Measurements from ENCODE around the gene SYS1.
"Not testable (repeated sequence)": the region's sequence is repeated elsewhere in the genome, so short reads cannot be mapped to it uniquely, and the experiment has no call there.

SYS1 gene

DNA sequence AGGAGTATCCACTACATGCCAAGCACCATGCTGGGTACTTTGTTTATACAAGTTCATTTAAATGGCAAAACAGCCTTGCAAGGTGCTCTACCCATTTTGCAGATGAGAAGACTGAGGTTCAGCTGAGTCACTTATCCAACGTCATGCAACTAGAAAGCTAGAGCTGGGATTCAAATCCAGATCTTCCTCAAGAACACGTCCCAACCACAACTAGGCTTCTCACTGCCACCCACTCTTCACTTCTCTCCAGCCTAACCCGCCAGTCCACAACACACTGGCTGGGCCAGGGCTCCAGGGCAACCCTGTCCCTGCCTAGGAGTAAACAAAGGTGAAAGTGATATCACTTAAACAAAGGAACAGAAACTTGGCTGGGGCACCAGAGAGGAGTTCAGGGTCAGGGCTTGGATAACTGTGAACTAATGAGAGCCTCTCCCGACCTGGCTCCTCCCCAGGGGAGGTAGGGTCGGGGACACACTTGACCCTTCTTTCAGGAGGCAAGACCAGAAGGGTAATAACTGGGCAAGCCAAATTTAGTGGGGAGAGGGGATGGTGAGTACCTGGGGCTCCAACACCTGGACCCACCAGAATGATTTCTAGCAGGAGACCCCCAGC is 22.6 kb upstream of the SYS1 start:
- no peak for DNase-seq

DNA sequence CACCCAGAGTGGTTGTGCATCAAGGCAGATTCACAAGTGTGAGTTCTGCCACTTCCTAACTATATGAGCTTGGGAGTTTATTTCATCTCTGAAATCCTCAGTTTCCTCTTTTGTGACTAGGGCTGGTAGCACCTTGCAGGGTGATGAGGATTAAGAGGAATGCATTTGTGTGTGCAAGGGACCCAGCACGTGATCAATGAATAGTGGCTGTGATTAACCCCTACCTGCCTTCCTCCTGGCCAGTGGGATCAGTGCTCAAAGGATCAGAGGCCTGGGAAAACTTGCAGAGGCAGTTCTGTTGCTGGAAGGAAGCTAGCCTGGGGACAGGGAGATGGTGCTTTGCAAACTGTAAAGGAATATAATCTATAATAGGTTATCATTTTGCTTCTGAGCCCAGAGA is 22.0 kb upstream of the SYS1 start:
- no peak for DNase-seq

DNA sequence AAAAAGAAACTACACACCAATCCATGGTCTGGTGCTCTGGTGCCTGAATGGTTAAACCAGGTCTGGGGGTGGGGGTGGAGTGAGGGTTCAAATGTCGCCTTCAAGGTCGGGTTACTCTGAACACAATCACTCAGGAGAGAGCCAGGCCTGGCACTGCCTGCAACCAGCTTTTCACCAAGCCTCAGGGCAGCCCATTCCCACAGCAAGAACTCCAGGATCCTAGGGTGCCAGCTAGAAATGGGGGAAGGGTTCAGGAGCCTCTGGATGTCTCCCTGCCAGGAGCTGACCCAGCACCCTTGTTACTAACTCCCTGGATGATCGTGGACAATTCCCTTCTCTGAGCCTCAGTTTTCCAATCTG is 21.4 kb upstream of the SYS1 start:
- DNase-seq: no peak

DNA sequence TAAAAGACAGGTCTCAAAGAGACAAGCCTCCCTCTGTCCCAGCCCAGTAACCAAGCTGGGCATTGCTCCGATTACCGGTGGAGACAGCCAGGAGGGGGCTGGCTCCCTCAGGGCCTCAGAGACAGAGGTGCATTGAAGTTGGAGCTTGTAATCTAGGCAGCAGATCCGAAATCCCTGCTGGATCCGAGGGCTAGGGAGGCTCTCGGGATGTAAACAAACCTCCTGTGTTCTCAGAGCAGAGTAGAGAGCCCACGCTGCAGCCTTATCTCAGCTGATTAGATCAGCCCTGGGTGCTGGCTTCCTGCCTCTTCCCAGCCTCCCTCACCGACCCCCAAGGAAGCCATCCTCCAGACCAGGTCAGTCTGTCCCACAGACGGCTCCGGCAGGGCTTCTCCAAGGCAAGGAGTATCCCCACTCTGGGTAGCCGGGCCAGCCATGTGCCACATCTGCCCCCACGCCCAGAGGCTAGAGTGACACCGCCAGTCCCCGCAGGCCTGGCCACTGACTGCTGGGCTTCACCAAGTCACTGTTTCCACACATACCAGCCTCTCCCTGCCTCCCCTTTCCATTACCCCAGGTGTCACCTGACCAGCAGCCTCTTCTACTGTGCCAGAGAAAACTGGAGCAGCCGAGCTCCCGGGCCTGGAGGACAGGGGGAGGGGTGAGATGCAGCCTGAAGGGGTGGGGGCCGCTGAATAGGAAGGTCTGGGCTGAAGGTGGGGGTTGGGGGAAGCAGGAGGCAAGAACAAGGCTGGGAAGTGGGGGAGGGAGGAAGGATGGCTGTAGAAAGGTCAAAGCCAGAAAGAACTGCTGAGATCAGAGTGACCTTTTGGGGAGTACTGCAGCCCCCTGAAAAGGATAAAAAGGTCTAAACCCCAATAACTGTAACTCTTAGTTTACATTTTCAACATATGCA is 20.8 kb upstream of the SYS1 start:
- DNase-seq: no peak

DNA sequence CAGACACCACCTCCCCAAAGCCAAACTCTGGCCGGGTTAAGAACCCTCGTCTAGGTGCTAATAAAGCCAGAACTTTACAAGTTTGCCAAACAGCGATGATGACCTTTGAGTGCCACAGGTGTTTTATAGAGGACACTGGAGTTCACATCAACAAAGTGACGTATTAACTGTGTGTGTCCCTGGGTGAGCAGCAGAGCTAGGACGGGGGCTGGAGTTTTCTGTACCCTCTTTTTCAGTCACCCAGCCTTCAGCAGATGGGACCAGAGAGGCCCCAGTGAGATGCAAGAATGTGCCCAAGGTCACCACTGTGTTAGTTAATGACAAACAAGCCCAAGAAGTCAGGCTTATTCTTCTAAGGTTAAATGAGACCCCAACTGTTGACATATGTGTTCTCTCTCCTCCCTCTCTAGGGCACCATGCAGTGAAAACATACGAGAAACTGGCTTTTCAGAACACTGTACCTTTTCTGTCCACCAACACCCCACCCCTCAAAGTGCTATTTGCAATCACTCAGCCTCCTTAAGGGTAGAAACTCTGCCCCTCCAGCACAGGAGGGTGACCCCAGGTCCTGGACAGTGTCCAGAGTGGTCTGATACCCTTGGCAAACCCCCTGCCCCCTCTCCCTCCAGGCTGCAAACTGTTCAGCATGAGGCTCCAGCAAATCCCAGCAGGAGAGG is 20.0 kb upstream of the SYS1 start:
- DNase-seq: no peak

DNA sequence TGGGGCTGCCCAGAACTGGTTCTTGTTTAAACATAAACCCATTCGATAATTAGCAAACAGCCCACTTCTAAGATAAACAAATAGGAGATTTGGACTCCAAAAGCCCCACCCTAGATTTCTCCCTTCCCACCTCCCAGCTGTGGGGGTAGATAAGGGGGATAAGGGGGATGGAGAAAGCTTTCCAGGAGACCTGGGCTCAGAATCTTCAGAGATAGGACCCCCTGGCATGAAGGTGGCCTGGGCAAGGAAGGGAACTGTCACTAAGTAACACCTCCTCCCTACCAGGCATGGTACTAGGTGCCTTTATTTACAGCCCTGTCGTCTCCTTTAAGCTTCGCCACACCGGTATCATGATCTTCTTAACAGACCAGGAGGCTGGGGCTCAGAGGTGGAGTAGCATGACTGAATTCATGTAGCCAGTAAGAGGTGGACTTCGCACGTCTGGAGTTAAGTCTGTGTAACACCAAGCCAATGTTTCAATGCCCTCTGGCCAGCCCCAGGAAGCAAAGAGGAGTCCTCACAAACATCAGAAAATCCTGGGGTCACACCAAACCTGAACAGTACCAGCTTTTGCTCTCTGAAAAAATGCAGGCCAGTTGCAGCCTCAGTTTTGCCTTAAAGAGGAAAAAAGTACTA is 19.3 kb upstream of the SYS1 start:
- DNase-seq: no peak

DNA sequence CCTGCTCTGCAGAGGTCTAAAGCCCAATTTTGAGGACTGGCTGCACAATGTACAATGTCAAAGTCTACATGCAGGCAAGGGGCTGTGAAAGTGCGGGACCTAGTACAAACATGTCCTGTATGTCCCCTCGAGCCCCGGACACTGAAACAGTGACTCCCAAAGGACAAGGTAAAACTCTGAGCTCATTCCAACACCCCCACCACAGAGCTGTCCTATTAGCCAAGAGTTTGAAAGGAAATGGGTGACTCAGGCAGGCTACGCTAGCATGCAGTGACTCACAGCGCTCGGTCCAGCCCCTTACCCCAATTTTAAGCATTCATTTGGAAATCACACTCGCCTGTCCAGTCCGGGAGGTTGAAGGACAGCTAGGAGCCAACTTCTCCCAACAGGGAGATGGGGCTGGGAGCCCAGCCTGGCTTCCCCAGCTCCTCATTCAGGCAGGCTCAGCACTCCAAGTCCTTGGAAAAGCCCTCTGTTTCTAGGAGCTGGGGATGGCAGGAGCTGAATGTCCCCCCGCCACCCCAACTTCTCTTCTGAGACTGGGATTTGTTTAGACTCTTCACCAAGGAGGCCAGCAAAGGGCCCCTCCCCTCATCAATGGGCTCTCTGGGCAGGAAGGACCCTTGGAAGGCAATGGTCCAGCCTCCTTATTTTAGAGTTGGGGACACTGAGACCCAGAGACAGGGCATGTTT is 18.6 kb upstream of the SYS1 start:
- peak; percentile 86 for DNase-seq

DNA sequence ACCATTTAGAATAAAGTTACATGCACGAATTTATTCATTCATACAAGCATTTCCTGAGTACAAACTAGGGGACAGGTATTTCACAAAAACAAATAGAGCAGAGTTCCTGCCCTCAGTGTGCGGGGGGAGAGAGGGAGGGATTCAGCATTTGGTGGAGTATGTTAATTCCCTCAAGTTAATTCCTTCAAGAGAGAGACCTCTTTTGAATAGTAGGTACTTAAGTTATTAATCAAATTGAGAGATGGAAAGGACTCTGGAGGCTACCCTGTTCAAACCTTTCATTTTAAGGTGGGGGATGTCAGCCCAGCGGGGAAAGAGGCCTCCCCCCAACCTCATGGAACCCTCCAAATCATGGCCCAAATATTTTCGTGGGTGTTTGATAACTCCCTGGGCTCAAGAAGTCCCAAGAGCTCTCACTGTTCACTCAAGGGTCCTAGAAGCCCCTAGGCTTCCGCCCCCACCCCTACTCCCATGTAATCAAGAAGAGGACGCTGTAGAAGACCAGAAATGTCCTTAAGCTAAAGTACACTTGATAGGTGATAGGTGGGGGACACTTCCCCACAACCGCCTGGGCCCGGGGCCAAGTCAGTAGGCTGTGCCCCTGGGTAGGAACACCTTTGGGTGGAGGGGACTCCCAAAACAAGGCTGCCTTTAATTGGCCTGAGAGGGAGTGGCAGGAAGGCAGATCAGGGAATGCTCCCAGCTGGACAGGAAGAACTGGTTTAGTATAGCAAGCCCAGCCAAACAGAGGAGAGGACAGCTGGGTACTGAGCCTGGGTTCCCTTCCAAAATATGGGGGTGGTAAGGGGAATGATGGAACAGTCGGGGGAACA is 17.6 kb upstream of the SYS1 start:
- DNase-seq: no peak

DNA sequence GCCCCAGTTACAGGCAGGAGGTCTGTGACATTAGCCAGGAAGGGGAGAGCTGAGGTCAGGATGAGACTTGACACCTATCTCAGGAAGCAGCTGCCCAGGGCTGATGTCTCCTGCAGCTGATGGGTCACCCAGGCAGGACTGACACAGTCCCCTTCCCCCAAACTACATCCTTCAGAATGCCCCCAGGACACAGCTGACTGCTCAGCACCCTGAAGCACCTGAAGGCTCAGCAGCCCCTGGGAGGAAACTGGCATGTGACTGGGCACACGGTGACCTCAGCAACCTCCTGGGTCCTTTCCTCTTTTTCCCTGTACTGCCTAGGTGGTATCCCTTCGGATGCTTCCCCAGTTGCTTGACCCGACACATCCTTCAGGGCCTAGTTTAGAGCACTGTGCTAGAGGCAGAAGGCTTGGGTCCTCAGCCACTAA is 16.7 kb upstream of the SYS1 start:
- no peak for DNase-seq

DNA sequence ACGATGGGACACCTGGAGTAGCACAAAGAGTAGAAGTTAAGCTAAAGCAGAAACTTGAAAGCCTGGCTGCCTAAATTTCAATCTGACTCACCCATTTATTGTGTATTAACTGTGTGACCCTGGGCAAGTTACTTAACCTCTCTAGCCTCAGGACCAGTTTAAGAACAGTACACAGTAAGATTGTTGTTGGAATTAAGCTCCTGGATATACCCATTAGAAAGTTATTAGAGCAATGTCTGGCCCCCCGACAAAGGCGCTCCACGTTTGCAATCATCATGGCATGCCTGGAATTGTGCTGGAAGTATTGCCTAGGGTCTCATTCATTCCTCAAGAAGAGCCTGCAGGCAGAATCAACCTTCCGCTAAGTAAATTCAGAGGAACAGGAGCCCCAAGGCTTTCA is 16.1 kb upstream of the SYS1 start:
- DNase-seq: peak; percentile 34

DNA sequence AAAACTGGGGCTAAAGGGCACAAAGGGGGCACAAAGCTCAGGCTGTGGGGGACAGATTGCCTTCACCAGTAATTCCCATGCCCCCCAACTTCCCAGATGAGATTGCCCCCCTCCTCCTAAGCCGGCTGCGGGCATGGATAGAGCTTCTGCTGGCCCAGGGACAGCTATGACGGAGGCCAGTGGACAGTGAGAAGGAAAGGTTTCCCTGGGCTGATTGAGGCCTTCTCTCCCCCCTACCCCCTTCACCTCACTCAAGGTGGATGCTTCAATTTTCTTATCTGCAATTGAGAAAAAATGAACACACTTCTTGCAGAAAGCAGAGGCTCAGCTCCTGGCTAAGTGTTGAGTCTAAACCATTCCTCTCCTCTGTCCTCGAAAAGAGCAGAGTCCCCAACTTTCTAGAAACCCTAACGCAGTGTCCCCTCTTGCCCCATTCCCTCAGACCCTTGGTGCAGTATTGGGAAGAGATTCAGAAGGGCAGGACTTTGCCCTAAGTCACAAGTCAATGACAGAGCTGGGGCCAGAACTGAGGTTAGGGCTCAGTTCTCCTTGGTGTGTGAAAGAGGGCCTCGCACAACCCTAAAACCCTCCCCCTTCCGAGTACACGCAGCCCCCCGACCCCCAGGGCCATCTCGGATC is 15.5 kb upstream of the SYS1 start:
- no peak for DNase-seq

DNA sequence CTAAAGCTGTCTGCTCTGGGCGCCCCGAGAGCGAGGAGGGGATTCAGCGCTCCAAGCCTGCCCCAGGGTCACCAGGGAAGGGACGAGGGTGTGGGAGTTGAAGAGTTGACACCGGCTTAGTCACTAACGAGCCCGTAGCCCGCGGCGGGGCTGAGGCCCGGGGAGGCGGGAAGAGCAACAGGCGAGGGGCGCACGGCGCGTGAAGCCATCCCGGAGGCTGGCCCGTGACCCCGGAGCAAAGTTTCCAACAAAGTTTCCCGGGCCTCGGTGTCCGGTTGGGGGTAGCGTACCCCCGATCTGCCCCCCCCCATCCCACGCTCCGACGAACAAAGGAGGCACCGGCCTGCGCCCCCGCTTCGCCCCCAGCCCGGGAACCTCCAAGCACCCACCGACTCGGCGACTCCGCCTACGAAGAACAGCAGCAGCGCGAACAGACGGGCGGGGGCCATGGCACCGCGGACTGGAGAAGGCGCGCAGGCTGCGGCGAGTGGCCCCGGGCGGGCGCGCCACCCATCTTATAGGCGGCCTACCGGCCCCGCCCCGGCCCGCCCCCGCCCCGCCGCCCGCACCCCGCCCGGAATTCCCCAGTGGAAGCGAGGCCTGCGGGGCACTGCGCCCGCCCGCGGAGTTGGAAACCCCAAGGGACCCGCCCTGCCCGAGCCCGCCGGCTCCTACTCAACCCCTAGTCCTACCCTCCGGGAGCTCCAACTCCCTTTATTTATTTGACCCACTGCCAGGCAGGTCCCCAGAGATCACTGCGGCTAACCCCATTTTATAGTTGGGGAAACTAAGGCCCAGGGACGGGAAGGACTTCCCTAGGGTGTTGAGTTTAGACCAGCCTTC is 14.8 kb upstream of the SYS1 start, which contains the start of gene SDC4:
SDC4 (minus strand) TSS at position 489 of the 843 bp plus-strand sequence; CDS start at position 449, 40 bp downstream.
- peak; percentile 64 for DNase-seq

DNA sequence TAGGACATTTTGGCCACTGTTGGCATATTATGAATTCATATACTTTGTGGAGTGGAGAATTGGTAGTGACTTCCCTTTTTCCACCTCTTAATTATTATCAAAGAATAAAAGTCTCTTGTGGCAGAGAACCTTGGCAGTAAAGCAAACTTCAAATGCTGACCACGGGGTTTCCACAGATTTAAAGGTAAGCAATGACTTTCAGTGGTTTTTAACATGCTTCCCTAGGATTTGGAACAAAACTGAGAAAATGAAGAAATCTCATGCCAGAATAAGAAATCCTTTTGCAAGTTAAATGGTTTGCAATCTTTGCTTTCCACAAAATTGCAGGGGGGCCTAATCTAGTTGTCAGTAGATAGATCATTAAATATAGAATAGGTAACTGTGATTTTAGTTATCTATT is 12.7 kb upstream of the SYS1 start:
- DNase-seq: no peak

DNA sequence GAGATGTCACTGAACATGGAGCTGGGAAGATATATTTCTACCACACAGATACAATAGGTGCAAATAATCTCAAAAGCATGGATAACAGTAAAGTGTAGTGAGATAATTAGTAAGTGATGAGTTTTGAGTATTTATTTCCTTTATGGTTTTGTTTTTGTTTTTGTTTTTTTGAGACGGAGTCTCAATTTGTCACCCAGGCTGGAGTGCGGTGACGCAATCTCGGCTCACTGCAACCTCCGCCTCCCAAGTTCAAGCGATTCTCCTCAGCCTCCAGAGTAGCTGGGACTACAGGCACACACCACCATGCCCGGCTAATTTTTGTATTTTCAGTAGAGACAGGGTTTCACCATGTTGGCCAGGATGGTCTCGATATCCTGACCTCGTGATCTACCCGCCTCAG is 12.2 kb upstream of the SYS1 start:
- DNase-seq: not testable (repeated sequence)

DNA sequence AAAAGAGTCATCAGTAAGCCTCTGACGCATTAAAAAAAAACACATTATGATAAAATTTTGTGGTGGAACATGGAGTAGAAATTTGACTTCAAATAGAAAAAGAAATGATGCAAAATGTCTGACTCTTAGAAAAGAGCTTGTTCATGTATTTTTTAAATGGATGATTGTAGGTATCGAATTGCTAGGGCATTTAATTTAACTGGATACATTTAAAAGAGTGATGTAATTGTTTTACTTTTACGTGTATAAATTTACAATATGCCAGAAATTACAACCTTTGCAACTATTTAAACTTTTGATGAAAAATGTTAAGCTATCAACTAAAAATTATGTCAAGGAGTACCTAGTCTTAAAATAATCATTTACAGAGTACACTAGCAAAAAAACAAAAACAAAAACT is 10.2 kb upstream of the SYS1 start:
- DNase-seq: no peak

DNA sequence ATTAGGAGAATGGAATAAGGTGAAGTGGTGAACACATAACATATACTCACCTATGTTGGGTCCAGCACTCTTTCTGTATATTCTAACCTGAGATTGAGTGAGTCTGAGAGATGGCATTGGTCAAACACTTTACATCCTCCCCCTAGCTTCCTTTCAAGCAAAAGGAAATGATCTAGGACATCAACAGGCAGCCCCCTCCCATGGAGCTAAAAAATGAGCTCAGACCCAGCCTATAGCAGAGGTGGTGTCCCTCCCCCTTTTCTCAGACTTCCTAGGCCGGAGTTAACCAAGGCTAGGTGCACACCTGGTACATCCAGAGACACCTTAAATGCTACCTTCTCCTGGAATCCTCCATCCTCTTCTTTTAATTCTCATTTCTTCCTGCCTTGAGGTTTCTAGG is 9.2 kb upstream of the SYS1 start:
- no peak for DNase-seq

DNA sequence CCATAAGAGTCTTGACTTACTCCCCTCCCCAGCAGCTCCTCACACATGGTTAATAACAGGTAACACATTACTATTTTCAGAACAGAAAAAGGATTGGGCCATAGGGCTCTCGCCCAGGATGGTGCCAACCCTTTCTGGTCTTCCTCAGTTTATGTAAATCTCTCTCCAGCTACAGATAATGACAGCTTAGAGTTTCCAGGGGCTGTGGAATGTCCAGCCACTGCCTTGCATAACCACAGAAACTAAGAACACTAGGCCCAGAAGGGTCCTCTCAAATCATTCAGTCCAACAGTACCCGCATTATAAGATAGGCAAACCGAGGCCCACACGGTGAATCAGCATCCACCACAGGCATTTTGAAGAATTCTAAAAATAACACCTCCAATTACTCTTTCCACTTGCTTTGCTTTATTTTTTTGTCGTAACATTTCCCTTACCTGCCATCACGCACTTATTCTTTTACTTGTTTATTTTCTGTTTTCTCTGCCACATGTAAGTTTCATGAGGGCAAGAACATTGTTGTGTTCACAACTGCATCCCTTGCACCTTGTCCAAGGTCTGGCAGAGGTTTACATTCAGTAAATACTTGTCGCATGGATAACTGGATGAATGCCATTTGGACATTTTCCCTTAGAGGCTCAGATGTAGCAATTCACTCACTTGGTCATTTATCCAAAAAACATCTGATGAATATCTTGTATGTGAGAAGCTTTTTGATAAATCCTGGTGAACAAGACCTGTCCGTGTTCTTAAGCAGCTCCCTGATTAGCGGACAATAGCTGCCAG is 8.3 kb upstream of the SYS1 start:
- peak; percentile 59 for DNase-seq

DNA sequence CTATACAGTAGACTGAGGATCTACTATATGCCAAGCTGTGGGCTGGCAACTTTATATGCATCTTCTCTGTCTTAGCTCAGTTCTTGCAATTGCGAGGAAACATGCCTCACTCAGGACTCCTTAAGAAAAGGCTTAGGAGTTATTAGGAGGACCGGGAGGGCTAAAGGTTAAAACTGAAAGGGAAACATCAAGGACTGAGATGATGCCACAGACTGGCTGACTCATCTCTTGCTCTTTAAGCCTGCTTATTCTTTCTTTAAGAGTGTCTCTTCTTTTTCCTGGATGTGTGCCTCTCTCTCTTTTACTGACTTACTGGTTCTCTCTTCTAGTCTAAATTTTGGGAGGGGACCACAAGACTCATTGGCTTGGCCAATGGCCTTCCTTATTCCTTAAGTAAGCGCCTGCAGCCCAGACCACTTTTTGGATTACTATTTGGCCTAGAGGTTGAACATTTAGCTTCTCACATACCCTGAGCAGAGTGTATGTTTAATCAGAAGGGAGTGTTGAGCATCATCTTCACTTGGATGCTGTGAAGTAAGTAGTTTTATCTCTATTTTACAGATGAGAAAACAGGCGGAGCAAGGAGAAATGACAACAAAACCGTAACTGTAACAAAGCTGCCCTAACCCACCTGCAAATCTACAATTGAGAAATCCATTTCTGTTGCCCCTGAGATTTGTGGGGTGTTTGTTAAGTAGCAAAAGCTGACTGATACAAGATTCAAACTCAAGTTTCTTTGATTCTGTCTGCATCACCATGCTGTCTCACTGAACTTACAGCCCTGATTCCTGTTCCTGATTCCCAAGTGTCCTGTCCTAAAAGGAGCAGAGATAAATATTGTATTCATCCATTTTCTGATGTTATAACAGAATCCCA is 7.5 kb upstream of the SYS1 start:
- DNase-seq: peak; percentile 62

All from fibroblast of skin of abdomen (primary cell).